Measurements from ENCODE around the gene SPPL2A.
A peak's percentile ranks its signal among the peaks of the same experiment; 100 is the strongest.
"Not testable (repeated sequence)": the region's sequence is repeated elsewhere in the genome, so short reads cannot be mapped to it uniquely, and the experiment has no call there.

Gene SPPL2A

DNA sequence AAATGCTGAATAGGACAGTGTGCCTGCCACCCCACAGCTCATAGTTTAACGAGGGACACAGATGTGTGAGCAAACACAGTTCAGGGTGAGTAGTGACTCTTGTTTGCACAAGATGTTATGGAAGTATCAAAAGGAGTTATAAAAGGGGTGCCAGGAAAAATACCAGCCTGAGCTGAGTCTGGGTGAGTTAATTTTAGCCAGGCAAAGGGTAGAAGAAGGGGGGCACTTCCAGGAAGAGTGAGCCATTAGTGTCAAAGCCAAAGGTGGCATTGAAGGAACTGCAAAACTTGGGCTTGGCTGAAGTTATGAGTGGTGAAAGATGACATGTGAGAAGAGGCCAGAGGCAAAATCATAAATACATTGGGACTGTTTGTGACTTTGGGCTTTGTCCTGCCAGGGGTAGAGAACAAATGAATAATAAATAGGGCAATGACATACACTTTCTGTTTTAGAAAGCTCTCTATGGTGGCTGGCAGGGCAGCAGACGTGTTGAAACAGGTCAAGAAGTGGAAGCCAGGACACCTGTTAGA, 1.9 kb upstream of the SPPL2A start:
- no peak for DNase-seq

- peak; percentile 69 for DNase-seq
These were observed 878 bp downstream of the SPPL2A start for GRCh38 chr15:50764461-50765194.

GRCh38 chr15:50758712-50759205, 6.7 kb downstream of the SPPL2A start:
- DNase-seq: no peak

GRCh38 chr15:50753463-50753862, 12.0 kb downstream of the SPPL2A start:
- no peak for DNase-seq

DNA sequence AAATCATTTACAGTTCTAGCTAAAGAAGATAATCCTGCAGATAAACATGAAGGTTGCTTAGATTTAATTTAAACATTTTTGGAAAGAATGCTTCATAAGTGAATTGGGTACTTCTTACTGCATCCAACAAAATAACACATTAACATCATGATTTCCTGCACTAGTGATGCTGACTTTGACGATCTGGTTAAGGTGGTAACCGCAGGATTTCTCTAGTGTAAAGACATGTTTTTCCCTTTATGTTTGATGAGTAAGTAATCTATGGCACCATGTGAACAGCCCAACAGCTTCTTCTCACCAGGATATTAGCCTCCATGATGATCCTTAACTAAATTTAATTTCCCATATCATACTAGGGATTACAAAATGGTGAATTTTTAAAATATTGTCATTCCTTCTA, 14.1 kb downstream of the SPPL2A start:
- no peak for DNase-seq

DNA sequence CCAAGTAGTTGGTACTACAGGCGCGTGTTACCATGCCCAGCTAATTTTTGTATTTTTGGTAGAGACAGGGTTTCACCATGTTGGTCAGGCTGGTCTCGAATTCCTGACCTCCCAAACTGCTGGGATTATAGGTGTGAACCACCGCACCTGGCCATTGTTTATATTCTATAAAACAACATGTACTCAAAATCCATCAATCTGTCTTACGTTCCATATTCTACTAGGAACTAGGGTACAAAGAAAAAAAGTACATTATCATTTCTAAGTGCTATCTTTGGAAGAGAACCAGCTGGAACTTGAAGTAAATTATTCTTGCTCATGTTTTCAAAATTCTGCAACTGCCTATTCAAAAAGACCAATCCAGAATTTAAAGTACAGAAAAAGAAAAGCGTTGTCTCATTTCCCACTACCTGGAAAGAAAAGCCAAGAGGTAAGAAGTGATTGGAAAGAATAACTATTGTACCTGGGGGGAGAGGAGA, 15.2 kb downstream of the SPPL2A start:
- DNase-seq: no peak

DNA sequence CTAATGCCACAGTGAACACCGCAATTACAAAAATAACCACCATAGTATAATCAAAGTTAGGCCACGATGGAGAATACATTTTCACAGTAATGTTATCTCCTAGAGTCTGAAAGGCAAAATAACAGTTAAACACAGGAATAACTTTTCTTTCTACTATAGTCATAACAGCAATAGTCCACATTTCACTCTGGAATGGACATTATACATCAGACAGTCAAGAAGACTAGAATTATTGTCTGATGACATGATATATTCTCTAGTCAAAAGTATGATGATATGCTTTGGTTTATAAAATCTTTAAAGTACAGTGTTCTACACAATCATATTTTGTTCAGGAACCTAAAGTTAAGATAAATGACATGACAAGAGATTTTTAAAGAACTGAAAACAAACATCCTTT, 18.0 kb downstream of the SPPL2A start:
- DNase-seq: no peak

- no peak for DNase-seq
These were observed 20.9 kb downstream of the SPPL2A start for GRCh38 chr15:50744601-50745000.

DNA sequence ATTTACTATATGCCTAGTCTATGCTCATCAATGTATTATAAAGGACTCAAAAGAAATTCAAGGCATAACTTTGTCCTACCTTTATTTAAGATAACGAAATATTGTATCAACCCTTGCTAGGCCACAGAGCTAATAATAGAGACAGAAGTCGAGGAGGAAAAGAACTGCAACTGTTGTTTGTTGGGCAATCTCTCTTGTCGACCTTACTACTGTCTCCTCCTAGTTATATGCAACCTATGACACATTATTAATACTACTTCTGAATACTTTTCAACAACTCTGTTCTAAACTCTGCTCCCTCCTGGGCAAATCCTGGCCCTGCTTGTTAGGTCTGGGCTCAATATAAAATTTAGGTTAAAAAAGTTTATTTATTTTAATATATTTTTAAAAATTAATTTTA, 24.6 kb downstream of the SPPL2A start:
- no peak for DNase-seq

DNA sequence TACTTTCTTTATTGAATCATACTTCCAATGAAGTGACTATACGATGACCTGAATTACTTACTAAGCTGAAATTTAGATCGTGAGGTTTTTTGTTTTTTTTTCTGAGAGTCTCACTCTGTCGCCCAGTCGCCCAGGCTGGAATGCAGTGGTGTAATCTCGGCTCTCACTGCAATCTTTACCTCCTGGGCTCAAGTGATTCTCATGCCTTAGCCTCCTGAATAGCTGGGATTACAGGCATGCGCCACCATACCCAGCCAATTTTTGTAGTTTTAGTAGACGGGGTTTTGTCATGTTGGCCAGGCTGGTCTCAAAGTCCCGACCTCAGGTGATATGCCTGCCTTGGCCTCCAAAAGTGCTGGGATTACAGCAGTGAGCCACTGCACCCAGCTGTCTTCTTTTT, 28.7 kb downstream of the SPPL2A start:
- DNase-seq: no peak

DNA sequence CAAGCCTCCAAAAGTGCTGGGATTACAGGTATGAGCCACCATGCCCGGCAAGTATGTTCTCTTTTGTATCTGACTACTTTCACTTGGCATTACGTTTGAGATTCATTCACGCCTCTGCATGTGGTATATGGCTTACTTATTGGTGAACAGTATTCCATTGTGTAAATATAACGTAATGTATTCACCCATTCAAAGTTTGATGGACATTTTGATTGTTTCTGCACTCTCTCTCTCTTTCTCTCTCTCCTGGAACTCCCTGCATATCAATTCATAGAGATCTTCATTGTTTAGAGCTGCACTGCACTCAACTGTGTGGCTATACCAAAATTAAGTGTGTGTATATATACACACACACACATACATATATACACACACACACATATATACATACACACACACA, 30.4 kb downstream of the SPPL2A start:
- DNase-seq: no peak

GRCh38 chr15:50726315-50726714, 39.2 kb downstream of the SPPL2A start:
- no peak for DNase-seq

GRCh38 chr15:50718700-50719125, 46.8 kb downstream of the SPPL2A start:
- no peak for DNase-seq

DNA sequence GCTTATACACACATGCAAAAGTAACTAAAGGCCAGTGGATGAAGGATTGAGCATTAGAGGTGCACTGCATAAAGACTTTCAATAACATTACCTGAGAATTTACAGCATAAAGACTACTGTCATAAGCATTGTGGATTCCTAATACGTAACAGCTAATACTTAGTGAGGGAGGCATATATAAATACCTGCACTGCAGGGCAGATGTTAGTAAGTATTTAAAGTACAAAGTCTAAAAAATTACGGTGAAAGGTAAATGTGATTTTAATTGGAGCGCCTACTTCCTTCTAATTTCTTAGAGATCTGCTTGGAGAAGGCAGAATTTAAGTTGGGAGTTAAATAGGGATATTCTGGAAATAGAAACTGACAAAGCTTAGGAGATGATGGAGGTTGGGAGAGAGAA, 53.5 kb downstream of the SPPL2A start:
- no peak for DNase-seq

- DNase-seq: no peak
These were observed 54.9 kb downstream of the SPPL2A start for GRCh38 chr15:50710585-50710984.

DNA sequence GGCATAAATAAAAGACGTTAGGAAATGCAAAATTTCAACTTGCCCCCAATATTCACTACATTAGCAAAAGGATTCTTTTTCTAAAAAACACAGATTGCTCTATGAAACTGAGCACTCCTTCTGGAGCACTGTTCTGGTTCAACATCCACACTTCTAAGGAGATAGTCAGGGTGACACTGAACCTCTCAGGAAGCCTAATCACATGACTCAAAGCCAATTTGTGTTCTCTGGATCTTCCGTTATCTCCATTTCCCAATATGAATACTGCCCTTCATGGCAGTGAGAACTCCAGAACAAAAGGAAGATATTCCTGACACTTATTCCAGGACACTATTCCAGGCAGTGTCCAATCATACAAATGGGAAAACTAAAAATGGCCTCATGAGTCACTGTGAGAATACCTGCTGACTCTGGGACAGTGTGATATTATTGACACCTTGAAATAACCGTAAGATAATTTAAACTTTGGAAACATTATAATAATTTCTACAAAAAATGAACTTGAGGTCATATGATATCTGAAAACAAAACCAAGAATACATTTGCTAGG, 57.6 kb downstream of the SPPL2A start:
- DNase-seq: no peak

DNA sequence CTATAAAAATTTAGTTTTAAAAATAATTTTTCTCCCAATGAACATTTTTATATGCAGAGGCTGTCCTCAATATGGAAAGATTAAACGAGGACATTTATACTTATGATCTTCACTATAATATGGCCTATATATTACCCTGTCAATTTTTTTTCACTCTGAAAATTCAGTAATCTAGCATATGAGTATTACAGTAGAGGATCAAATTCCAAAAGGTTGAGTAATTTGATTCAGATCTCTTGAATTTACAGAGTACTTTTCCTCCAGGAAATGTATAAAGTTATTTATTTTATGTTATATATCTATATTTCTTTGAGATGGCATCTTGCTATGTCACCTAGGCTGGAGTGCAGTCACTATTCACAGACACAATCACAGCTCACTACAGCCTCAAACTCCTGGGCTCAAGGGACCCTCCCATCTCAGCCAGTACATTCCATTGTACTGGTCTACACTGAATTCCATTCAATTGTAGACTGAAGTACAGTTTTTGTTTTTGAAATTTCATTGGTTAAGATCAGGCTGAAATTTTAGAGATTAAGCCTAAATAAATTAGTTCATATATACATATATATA, 62.7 kb downstream of the SPPL2A start:
- no peak for DNase-seq

GRCh38 chr15:50698101-50698500, 67.4 kb downstream of the SPPL2A start:
- DNase-seq: no peak

GRCh38 chr15:50697109-50697797, 68.3 kb downstream of the SPPL2A start:
- no peak for DNase-seq

DNA sequence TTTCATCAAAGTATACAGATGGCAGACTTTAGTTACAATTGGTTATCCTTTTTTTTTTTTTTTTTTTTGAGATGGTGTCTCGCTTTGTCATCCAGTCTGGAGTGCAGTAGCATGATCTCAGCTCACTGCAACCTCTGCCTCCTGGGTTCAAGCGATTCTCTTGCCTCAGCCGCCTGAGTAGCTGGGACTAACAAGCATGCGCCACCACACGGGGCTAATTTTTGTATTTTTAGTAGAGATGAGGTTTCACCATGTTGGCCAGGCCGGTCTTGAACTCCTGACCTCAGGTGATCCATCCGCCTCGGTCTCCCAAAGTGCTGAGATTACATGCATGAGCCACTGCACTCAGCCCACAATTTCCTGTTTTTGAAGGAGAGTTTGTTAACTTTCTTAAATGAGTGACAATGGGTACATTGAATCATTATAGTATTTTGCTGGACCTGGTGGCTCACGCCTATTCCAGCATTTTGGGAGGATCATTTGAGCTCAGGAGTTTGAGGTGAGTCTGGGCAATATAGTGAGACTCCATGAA, 70.8 kb downstream of the SPPL2A start:
- DNase-seq: not testable (repeated sequence)

DNA sequence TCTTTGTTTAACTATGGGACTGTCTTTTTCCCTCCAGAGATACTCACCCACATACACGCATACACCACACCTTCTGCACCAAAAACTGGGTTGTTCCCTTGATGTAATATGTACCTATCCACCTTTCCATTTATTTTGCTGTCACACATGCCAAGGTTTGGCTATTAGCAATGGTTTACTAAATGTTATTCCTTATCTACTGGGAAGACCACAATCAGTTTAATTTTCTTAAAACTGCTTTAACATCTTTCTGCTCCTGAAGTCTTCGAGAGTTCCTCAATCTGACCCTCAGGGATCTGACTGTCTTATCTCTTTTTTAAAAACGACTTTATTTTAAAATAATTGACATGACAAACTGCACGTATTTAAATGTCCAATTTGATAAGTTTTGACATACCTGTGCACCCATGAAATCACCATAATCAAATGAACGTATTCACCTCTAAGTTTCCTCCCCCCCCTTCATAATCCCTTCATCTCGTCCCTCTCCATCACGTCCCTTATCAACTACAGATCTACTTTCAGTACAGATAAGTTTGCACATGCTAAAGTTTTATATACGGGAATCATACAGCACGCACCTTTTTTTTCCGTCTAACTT, 78.1 kb downstream of the SPPL2A start:
- DNase-seq: no peak

- peak; percentile 96 for DNase-seq
These were observed 78.8 kb downstream of the SPPL2A start, which contains the start of gene TRPM7 for GRCh38 chr15:50686469-50687301. Gene TRPM7, minus strand, starts transcription at chr15:50686797. Its CDS starts 264 bp downstream, at chr15:50686533.
